Aorta (tissue), 4 donors: ENCODE measurements around the gene PPP1R18. TPM values are rescaled to one million over a fixed set of nuclear protein-coding genes. Genes with fewer than 3 reads are reported as not detected.

ENCODE experiments used
- polyA plus RNA-seq, 2 donors: library from polyadenylated mRNA; stranded (reverse); fragments of 200-250 nt; gene quantifications; one replicate each; pipeline ENCODE4 v1.2.3, GENCODE V29; 2013
- total RNA-seq, 2 donors: library from RNA; stranded (reverse); fragmentation: NEBNext Ultra II Directional; extraction: Animal tissue kit (Norgen Biotek cat#: 25700); gene quantifications; one replicate each; pipeline ENCODE4 v1.2.1, GENCODE V29; 2021
- donor health status: healthy with polysubstance abuse.
- donor health status: Bipolar disorder and iron deficiency.
- donor health status: DM: no; HTN: no; CAD: no.
- donor health status: DM: yes; HTN: yes; CAD: no.

The PPP1R18 gene
- total and polyA plus RNA-seq, 4 donors, result 68.5 to 134 (median 107) TPM

Other genes starting within 250 kb of the PPP1R18 start
- gene HLA-E, start 197.1 kb downstream of the PPP1R18 start, total RNA-seq, result 100 to 1,000 TPM; 373 to 506 TPM
- gene HLA-E, start 197.1 kb downstream of the PPP1R18 start, polyA plus RNA-seq, result 100 to 1,000 TPM; 148 to 328 TPM
- 10 to 100 TPM; 73.7 to 76.9 TPM for gene GNL1, start 130.2 kb downstream of the PPP1R18 start, total RNA-seq
- gene GNL1, start 130.2 kb downstream of the PPP1R18 start, polyA plus RNA-seq, result 100 to 1,000 TPM in 1 of 2 donors, 10 to 100 TPM in 1; 52.6 to 116 TPM
- gene PRR3, start 129.3 kb downstream of the PPP1R18 start, total RNA-seq, result 10 to 100 TPM in 1 of 2 donors, 1 to 10 TPM in 1; 7.5 to 11.6 TPM
- gene PRR3, start 129.3 kb downstream of the PPP1R18 start, polyA plus RNA-seq, result 1 to 10 TPM; 4.1 to 9.5 TPM
- 10 to 100 TPM; 35.4 to 41.2 TPM for gene ABCF1, start 115.2 kb downstream of the PPP1R18 start, total RNA-seq
- gene ABCF1, start 115.2 kb downstream of the PPP1R18 start, polyA plus RNA-seq, result 10 to 100 TPM; 20.6 to 22.3 TPM
- gene PPP1R10, start 69.4 kb downstream of the PPP1R18 start, total RNA-seq, result 10 to 100 TPM; 69.9 to 83.8 TPM
- gene PPP1R10, start 69.4 kb downstream of the PPP1R18 start, polyA plus RNA-seq, result 10 to 100 TPM in 1 of 2 donors, 1 to 10 TPM in 1; 8.6 to 13.2 TPM
- gene MRPS18B, start 68.8 kb downstream of the PPP1R18 start, total RNA-seq, result 10 to 100 TPM; 26.6 to 29.8 TPM
- 10 to 100 TPM; 38.2 to 45.6 TPM for gene MRPS18B, start 68.8 kb downstream of the PPP1R18 start, polyA plus RNA-seq
- gene ATAT1, start 59.8 kb downstream of the PPP1R18 start, total RNA-seq, result 10 to 100 TPM in 1 of 2 donors, 1 to 10 TPM in 1; 5.8 to 12.9 TPM
- 1 to 10 TPM; 6.4 to 7.7 TPM for gene ATAT1, start 59.8 kb downstream of the PPP1R18 start, polyA plus RNA-seq
- 10 to 100 TPM in 1 of 2 donors, 1 to 10 TPM in 1; 9.7 to 19.9 TPM for gene C6orf136, start 39.5 kb downstream of the PPP1R18 start, total RNA-seq
- 10 to 100 TPM; 18.8 to 21.0 TPM for gene C6orf136, start 39.5 kb downstream of the PPP1R18 start, polyA plus RNA-seq
- gene DHX16, start 13.6 kb downstream of the PPP1R18 start, total RNA-seq, result 10 to 100 TPM; 22.3 to 25.2 TPM
- gene DHX16, start 13.6 kb downstream of the PPP1R18 start, polyA plus RNA-seq, result 10 to 100 TPM; 12.8 to 34.0 TPM
- 10 to 100 TPM; 13.0 to 15.0 TPM for gene NRM, start 4.3 kb upstream of the PPP1R18 start, total RNA-seq
- 10 to 100 TPM in 1 of 2 donors, 1 to 10 TPM in 1; 5.6 to 19.6 TPM for gene NRM, start 4.3 kb upstream of the PPP1R18 start, polyA plus RNA-seq
- 10 to 100 TPM; 31.4 to 33.3 TPM for gene MDC1, start 30.6 kb upstream of the PPP1R18 start, total RNA-seq
- 10 to 100 TPM in 1 of 2 donors, 1 to 10 TPM in 1; 7.4 to 34.5 TPM for gene MDC1, start 30.6 kb upstream of the PPP1R18 start, polyA plus RNA-seq
- gene TUBB, start 33.7 kb upstream of the PPP1R18 start, total RNA-seq, result 100 to 1,000 TPM; 264 to 324 TPM
- gene TUBB, start 33.7 kb upstream of the PPP1R18 start, polyA plus RNA-seq, result 100 to 1,000 TPM in 1 of 2 donors, 10 to 100 TPM in 1; 99.5 to 189 TPM
- gene FLOT1, start 56.0 kb upstream of the PPP1R18 start, total RNA-seq, result 100 to 1,000 TPM; 172 to 222 TPM
- gene FLOT1, start 56.0 kb upstream of the PPP1R18 start, polyA plus RNA-seq, result 100 to 1,000 TPM; 153 to 213 TPM
- 10 to 100 TPM; 62.0 to 72.9 TPM for gene IER3, start 57.9 kb upstream of the PPP1R18 start, total RNA-seq
- 10 to 100 TPM; 17.8 to 88.8 TPM for gene IER3, start 57.9 kb upstream of the PPP1R18 start, polyA plus RNA-seq
- 10 to 100 TPM; 29.5 to 32.0 TPM for gene DDR1, start 197.9 kb upstream of the PPP1R18 start, total RNA-seq
- 10 to 100 TPM in 1 of 2 donors, 1 to 10 TPM in 1; 6.8 to 15.4 TPM for gene DDR1, start 197.9 kb upstream of the PPP1R18 start, polyA plus RNA-seq
- gene GTF2H4, start 221.6 kb upstream of the PPP1R18 start, total RNA-seq, result 10 to 100 TPM; 31.2 to 37.0 TPM
- 10 to 100 TPM in 1 of 2 donors, 1 to 10 TPM in 1; 3.9 to 88.2 TPM for gene GTF2H4, start 221.6 kb upstream of the PPP1R18 start, polyA plus RNA-seq
- gene VARS2, start 227.6 kb upstream of the PPP1R18 start, total RNA-seq, result 10 to 100 TPM; 16.0 to 19.1 TPM
- gene VARS2, start 227.6 kb upstream of the PPP1R18 start, polyA plus RNA-seq, result 10 to 100 TPM in 1 of 2 donors, 1 to 10 TPM in 1; 9.6 to 65.7 TPM
- not detected for gene SFTA2, start 245.5 kb upstream of the PPP1R18 start, total RNA-seq
- 1 to 10 TPM in 1 of 2 donors, not detected in 1; 2.4 TPM for gene SFTA2, start 245.5 kb upstream of the PPP1R18 start, polyA plus RNA-seq